Keratinocyte (primary cell): ENCODE results near the gene MCM5.

Experiments used
- CTCF ChIP-seq, 3 experiments: IDR thresholded peaks in 1 of 3; conservative IDR thresholded peaks in 1 of 3; optimal IDR thresholded peaks in 1 of 3; 2 replicates in 2 of 3; 3 replicates in 1 of 3; pipeline versions ENCODE3 to v1.5.1; 2011; ENCODE audit warnings: low read length in 3 of 3, mild to moderate bottlenecking in 3 of 3, moderate library complexity in 2 of 3, control low read depth in 1 of 3, inconsistent platforms in 1 of 3; ENCODE audit not compliant: insufficient read depth in 2 of 3; ENCODE audit errors: extremely low read depth in 1 of 3
- EZH2 ChIP-seq: IDR thresholded peaks from one replicate; pipeline ENCODE4 v1.6.1; 2012; ENCODE audit warnings: inconsistent platforms, mild to moderate bottlenecking, low read length, moderate library complexity

DNA sequence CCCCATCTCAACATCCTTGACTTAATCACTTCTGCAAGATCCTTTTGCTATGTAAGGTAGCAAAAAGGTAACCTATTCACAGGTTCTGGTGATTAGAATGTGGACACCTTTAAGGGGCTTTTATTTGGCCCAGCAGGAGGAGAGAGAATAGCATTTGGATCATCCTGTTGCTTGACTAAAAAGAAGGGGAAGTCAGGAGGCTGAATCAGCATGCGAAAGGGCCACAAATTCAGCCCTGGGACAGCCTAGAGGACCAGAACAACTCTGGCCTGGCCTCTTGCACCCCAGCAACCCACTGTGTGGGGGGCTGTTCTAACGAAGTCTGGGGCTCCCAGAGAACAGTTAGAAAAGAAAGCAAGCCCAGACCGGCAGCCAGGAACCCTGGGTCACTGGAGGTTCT lies 22.2 kb upstream of the MCM5 start:
- TF ChIP-seq CTCF (optimal IDR thresholded peaks at IDR 0.05 in 1 of 3, IDR thresholded peaks at IDR 0.05 in 1 of 3, conservative IDR thresholded peaks at IDR 0.05 in 1 of 3; ENCODE audit: extremely low read depth in 1 of 3, insufficient read depth in 2 of 3, low read length in 3 of 3) (no peak), EZH2 (no peak)
